Measurements from ENCODE around the gene RNF212B.
"Not testable (repeated sequence)": the region's sequence is repeated elsewhere in the genome, so short reads cannot be mapped to it uniquely, and the experiment has no call there.

RNF212B gene

GRCh38 chr14:23237772-23238594 is at the start of gene RNF212B:
Gene RNF212B, plus strand, starts transcription at chr14:23237936. Its CDS starts 2,410 bp downstream, at chr14:23240346.
- DNase-seq, result peak; percentile 10

DNA sequence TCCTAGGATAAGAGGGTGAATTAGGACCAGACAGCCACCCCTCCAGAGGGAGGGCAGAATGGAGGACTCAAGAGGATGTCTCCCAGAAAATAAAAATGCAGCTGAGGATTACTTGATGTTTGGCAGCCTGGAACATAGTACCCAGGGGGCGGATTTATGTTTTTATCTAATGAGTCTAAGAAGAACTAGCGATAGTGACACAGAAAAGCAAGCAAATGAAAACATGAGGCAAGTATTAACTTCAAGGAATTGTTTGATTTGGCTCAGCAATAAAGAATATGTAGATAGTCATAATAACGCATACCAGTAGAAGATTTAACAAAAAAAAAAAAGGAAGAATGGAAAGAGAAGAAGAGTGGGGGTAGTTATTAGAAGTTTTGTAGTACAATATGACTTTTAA is 44.3 kb upstream of the RNF212B start:
- no peak for DNase-seq

DNA sequence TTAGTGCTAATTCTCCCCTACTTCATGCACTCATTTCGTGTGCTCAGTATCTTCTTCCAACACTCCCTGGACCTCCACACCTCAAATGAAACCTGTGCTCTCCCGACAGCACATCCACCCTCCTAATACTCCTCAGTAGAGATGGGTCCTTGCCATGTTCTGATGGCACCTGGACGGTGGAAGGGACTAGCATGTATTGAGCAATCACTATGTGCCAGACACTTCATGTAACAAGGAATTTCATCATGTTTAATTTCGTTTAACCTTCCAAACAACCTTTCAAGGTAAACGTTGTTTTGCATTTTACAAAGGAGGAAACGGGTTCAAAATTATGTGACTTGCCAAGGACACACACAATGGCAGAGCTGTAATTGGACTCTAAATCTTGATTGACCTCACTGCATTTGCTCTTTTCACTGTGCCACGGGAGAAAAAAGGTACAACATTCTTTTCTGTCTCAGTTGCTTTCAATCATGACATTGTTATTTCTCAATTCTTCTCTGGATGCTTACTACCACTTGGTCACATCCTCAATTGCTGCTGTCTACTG is 42.1 kb upstream of the RNF212B start:
- no peak for DNase-seq

GRCh38 chr14:23196487-23196886 is 41.2 kb upstream of the RNF212B start:
- not testable (repeated sequence) for DNase-seq

- DNase-seq, result not testable (repeated sequence)
Observed at GRCh38 chr14:23199141-23199540, 38.6 kb upstream of the RNF212B start.

- DNase-seq, result no peak
Observed at GRCh38 chr14:23202001-23202400, 35.7 kb upstream of the RNF212B start.

GRCh38 chr14:23206422-23207145 is 31.2 kb upstream of the RNF212B start:
- no peak for DNase-seq

- DNase-seq, result no peak
Observed at GRCh38 chr14:23207146-23207540, 30.6 kb upstream of the RNF212B start.

GRCh38 chr14:23208324-23208723 is 29.4 kb upstream of the RNF212B start:
- no peak for DNase-seq

DNA sequence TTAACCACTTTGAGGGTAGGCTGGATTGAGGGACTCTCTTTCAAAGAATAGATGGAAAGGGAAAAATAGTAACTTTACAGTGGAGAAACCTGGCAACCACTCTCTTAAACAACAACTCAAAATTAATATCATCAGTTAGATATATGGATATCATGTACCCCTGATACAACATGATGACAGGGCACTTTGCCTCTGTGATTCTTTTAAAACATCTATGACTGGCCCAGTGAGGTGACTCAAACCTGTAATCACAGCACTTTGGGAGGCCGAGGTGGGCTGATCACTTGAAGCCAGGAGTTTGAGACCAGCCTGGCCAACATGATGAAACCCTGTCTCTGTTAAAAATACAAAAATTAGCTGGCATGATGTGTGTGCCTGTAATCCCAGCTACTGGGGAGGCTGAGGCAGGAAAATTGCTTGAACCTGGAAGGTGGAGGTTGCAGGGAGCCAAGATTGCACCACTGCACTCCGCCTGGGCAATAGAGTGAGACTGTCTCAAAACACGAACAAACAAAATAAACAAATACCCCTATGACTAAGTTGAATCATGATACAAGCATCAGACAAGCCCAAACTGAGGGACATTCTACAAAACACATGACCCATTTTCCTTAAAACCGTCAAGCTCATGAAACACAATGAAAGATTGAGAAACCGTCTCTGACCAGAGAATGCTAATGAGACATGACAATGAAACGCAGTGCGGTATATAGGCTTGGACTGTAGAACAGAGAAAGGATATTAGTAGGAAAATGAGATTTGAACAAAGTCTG is 27.9 kb upstream of the RNF212B start:
- DNase-seq, result no peak

DNA sequence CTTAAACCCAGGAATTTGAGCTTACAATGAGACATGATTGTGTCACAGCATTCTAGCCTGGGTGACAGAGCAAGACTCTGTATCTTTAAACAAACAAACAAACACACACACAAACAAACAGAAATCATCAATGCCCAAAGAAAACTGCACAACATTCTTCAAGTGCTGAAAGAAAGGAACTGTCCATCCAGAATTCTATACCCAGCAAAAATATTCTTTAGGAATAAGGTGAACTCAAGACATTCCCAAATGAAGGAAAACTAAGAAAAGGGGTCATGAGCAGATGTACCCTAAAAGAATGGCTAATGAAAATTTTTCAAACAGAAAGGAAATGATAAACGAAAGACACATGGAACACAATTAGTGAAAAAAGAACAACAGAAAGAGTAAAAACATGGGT is 22.3 kb upstream of the RNF212B start:
- DNase-seq, result no peak

DNA sequence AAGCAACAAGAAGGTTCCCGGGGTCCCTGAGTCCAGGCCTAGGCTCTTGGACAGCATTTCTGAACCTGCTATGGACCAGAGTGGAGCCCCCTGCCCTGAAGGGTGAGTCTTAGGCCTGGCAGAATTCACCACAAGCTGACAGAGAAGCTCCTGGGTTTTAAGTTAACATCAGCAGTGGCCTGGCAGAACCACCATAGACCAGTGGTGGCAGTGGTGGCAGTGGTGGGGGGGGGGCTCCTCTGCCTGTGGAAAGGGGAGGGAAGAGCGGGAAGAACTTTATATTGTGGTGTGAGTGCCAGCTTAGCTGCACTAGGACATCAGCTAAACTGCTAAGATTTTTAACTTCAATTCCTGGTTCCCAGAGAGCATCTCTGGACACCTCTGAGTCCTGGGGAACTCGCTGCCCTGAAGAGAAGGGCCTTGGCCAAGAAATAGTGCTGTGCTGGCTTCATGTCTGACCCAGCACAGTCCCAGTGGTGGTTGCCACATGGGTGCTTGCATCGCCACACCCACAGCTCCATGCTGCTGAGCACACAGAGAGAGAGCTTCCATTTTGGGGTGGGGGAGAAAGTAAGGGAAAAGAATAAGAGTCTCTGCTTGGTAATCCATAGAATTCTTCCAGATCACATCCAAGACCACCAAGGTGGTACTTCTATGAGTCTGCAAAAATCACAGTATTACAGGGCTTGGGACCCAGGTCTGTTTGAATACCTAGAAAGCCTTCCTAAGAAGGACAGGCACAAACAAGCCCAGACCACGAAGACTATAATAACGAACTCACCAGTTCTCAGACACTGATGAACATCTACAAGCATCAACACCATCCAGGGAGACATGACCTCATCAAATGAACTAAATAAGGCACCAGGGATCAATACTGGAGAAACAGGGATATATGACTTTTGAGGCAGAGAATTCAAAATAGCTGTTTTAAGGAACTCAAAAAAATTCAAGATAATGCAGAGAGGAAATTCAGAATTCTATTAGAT is 20.4 kb upstream of the RNF212B start:
- DNase-seq, result no peak

DNA sequence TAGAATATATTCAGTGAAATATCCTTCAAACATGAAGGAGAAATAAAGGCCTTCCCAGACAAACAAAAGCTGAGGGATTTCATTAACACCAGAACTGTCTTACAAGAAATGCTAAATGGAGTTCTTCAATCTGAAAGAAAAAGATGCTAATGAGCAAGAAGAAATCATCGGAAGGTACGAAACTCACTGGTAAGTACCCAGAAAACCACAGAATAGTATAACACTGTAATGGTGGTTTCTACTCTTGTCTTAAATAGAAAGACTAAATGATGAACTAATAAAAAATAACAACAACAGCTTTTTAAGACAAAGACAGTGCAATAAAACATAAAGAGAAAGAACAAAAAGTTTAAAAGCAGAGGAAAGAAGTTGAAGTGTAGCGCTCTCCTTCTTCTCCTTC is 18.7 kb upstream of the RNF212B start:
- DNase-seq, result no peak

GRCh38 chr14:23224958-23225357 is 12.8 kb upstream of the RNF212B start:
- not testable (repeated sequence) for DNase-seq

GRCh38 chr14:23227566-23227965 is 10.2 kb upstream of the RNF212B start:
- no peak for DNase-seq

GRCh38 chr14:23228812-23229211 is 8.9 kb upstream of the RNF212B start:
- no peak for DNase-seq

- DNase-seq, result not testable (repeated sequence)
Observed at GRCh38 chr14:23232241-23232808, 5.4 kb upstream of the RNF212B start.

DNA sequence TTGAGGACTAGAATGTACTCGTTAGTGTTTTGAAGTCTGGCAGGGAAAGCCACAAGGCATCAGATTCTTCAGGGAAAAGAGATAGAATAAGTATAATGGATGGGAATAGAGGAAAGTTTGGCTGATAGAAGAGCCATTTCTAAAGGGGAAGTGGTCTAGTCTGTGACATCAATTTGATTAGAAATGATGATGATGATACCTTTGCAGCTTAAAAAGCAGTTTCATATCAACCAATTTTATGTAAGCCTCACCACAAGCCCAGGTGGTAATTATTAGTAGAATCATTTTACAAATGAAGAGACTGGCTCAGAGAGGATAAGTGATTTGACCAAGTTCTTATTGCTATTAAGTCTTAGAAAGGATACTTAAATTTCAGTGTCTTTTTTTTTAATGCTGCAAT is 2.9 kb downstream of the RNF212B start:
- DNase-seq, result no peak

- DNase-seq, result not testable (repeated sequence)
Observed at GRCh38 chr14:23241061-23241715, 3.5 kb downstream of the RNF212B start.

- no peak for DNase-seq
Observed at GRCh38 chr14:23242076-23242475, 4.3 kb downstream of the RNF212B start.

DNA sequence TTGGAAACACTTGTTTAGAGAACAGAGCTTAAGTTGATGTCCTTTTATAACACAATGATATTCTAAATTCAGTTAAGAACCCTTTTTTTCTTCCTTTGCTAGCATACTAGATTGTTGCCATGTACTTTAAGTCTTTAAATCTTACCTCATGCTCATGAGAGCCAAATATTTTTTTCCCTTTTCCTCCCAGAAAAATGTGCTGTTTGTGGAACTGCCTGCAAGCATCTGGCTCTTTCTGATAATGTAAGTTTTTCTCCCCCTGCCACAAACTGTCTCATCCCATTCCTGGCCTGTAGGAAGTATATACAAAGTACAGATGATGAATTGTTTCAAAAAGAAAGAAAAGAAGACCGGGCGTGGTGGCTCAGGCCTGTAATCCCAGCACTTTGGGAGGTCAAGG is 5.3 kb downstream of the RNF212B start:
- DNase-seq, result no peak
